ENCODE data around the gene CHPT1. TPM values are rescaled to one million over a fixed set of nuclear protein-coding genes. Genes with fewer than 3 reads are reported as not detected.
A peak's percentile ranks its signal among the peaks of the same experiment; 100 is the strongest.

CHPT1 gene
- total RNA-seq, 2 donors from 2014 or later = 62.0 to 74.2 TPM

- no peak for ATAC-seq
- DNase-seq = no peak
- 31 to 47% methylated on average over 5 of the region's 5 CpGs for WGBS, 2 donors
- H3K27ac ChIP-seq = no peak overlapping the region
- no peaks in the 10 kb centered on the region for H3K9me3 ChIP-seq
- intact Hi-C loops (cut with DNase I) = no loop called here
- no peaks in the 10 kb centered on the region for H3K27me3 ChIP-seq
- no peak for TF ChIP-seq CTCF (IDR thresholded peaks at IDR 0.05)
- no peak for TF ChIP-seq POLR2A (IDR thresholded peaks at IDR 0.05)
- no peaks in the 10 kb centered on the region for H3K4me1 ChIP-seq
- H3K36me3 ChIP-seq (replicated peaks in 1 of 2; ENCODE audit: insufficient read depth in 1 of 2, low read depth in 2 of 2) = peaks cover 0 to 1% of the 10 kb centered on the region in 2 donors
- no peak overlapping the region for H3K4me3 ChIP-seq
Observed at GRCh38 chr12:101761350-101761749, 63.9 kb downstream of the CHPT1 start.

- ATAC-seq (no peak), DNase-seq (no peak)
- H3K27ac ChIP-seq = no peak overlapping the region
- no peaks in the 10 kb centered on the region for H3K4me1 ChIP-seq
- 92 to 95% methylated on average over 4 of the region's 4 CpGs for WGBS, 2 donors
- no peaks in the 10 kb centered on the region for H3K9me3 ChIP-seq
- intact Hi-C loops (cut with DNase I) = no loop called here
- H3K27me3 ChIP-seq = no peaks in the 10 kb centered on the region
- H3K4me3 ChIP-seq = no peak overlapping the region
- no peaks in the 10 kb centered on the region for H3K36me3 ChIP-seq (replicated peaks in 1 of 2; ENCODE audit: insufficient read depth in 1 of 2, low read depth in 2 of 2)
- TF ChIP-seq CTCF (IDR thresholded peaks at IDR 0.05) = no peak
- TF ChIP-seq POLR2A (IDR thresholded peaks at IDR 0.05) = no peak
Observed at GRCh38 chr12:101761781-101762180, 64.3 kb downstream of the CHPT1 start.

DNA sequence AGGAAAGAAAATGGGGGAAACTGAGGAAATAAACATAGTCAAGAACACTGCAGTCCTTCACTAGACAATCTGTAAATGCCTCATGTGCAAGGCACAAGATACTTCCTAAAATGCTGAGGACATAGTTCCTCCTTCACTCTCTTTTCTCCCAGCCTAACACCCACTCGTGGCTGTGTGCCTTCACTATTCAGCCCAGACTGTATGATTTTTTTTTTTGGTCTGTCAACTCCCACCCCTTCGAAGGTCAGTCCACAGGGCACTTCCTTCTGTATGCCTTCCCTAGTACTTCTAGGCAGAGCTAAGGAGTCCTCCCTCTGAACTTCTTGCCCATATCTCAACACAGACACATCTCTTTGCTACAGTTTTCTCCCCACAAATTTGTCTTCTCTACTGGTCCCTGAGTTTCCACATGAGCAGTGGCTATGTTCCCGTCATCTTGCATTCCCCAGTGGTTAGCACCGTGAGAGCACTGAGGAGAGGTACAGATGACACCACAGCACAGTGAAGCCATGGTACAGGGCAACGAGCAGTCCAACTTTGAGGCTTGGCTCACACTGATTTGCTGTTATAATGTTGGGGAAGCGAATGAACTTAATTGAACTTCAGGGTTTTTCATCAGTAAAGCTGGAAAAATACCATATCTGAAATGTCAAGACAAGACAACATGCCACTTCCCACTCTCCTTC is 65.9 kb downstream of the CHPT1 start:
- intact Hi-C loops (cut with DNase I) = no loop called here
- Histone ChIP-seq H3K27ac (no peak overlapping the region), H3K27me3 (no peaks in the 10 kb centered on the region), H3K9me3 (no peaks in the 10 kb centered on the region), H3K4me1 (no peaks in the 10 kb centered on the region), H3K36me3 (replicated peaks in 1 of 2; ENCODE audit: insufficient read depth in 1 of 2, low read depth in 2 of 2) (no peaks in the 10 kb centered on the region), H3K4me3 (no peak overlapping the region)
- DNase-seq = peak in 1 of 4 donors; percentile 26
- WGBS, 2 donors = 65 to 66% methylated on average over 6 of the region's 6 CpGs
- TF ChIP-seq CTCF (IDR thresholded peaks at IDR 0.05) (no peak), POLR2A (IDR thresholded peaks at IDR 0.05) (no peak)
- ATAC-seq = no peak

- no peaks in the 10 kb centered on the region for H3K27me3 ChIP-seq
- no peaks in the 10 kb centered on the region for H3K9me3 ChIP-seq
- no peak overlapping the region for H3K27ac ChIP-seq
- intact Hi-C loops (cut with DNase I) = no loop called here
- TF ChIP-seq POLR2A (IDR thresholded peaks at IDR 0.05) = no peak
- no peak for TF ChIP-seq CTCF (IDR thresholded peaks at IDR 0.05)
- no peak for DNase-seq
- no peaks in the 10 kb centered on the region for H3K4me1 ChIP-seq
- H3K4me3 ChIP-seq = no peak overlapping the region
- no peak for ATAC-seq
- H3K36me3 ChIP-seq (replicated peaks in 1 of 2; ENCODE audit: insufficient read depth in 1 of 2, low read depth in 2 of 2) = no peaks in the 10 kb centered on the region
- 70 to 72% methylated on average over 5 of the region's 5 CpGs for WGBS, 2 donors
Observed at GRCh38 chr12:101764051-101764792, 66.8 kb downstream of the CHPT1 start.
